Measurements from ENCODE around the gene ATP6V0D1. TPM values are rescaled to one million over a fixed set of nuclear protein-coding genes. Genes with fewer than 3 reads are reported as not detected.

The ATP6V0D1 gene
- total RNA-seq, 1 donor from 2014 or later, result 58.8 TPM

DNA sequence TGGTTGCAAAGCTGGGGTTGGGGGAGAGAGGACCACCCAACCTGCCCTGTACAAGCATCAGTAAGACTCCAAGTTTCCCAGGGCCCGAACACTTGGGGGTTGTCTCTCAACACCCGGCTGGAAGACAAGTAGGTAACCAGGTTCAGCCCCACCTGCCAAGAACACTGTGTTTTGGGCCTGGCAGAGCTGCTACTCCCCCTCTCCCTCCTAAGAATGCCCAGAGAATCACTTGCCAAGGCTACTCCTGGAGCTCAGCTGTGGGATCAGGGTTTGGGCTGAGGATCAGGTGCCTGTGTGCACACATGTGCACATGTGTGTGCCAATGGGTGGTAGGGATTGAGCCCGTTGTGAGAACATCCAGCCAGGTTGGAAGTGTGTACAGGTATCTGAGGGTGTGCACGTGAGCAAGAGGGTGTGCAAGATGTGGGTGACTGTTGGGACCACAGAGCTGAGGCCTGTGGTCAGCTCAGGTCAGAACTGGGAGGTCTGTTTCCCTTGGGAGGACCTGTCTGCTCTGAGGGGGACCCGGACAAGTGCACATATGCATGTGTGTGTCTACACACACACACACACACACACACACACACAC, 47.7 kb downstream of the ATP6V0D1 start:
- intact Hi-C loops (cut with DNase I), result no loop called here
- no peak for DNase-seq (ENCODE audit: low spot score)

DNA sequence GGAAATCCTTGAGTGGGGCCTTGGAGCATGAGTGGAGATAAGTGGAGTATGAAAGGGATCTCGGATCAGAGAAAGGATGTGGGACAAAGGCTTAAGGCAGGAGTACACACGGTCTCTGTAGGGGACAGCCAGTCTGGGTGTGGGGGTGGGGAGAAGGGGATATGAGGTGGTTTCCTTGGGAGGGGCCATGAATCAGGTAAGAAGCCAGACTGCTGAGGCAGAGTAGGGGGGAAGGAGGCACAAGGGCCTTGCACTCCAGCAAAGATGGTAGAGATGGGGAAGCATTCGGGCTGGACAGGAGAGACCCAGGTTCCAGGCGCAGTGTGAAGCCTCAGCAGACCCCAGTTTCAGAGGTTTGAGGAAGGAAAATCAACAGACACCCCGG, 48.5 kb downstream of the ATP6V0D1 start:
- intact Hi-C loops (cut with DNase I), result no loop called here
- DNase-seq (ENCODE audit: low spot score), result no peak

DNA sequence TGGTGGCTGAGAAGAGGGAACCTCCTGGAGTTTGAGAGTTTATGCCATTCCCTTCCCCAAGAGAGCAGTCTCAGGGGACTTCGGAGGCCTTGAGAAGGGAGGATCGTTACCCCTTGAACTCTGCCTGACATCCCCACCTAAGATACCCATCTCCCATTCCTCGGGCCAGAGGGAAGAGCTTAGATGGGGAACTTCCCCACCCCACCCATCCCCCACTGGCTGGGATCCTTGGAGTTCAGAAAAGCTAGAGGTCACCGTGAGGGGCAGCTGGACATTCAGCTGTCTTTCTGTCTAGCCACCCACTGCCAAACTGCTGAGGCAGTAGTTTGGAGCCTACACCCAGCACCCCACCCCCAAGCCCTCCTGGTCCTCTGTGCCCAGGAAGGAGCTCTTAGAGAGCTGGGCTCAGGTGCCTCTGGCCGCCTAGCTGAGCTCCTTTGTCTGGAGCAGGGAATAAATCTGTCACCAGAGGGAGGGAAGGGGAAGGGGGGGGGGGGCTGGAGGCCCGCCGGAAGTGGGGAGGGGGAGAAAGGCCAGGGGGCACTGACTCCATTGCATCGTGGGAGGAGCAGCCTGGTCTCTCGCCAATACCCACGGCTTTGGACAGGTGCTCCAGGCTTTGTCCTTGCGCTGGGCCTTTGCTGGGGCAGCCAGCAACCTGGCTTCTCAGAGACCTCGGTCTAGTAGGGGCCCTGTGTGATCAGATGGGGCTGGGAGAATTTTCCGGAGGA, 49.0 kb downstream of the ATP6V0D1 start:
- DNase-seq (ENCODE audit: low spot score), result no peak
- intact Hi-C loops (cut with DNase I), result no loop called here

DNA sequence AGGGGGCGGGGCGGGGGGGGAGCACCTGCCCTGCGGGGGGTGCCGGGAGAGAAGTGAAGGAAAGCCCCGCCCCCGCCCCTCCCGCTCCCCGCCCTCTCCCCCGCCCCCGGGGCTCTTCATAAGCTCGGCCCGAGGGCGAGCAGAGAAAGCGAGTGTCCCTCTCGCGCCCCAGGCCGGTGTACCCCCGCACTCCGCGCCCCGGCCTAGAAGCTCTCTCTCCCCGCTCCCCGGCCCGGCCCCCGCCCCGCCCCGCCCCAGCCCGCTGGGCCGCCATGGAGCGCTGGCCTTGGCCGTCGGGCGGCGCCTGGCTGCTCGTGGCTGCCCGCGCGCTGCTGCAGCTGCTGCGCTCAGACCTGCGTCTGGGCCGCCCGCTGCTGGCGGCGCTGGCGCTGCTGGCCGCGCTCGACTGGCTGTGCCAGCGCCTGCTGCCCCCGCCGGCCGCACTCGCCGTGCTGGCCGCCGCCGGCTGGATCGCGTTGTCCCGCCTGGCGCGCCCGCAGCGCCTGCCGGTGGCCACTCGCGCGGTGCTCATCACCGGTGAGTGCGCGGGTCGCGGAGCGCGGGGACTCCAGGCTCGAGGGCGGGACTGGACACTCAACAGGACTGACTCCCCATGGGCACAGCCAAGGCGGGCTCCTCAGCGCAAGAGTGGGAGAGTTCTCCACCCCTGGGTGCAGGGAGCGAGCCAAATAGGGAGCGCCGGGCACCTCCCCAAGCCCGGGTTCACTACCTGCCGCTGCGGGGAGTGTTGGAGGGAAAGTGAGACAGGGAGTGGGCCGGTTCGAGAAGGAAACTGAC, 49.8 kb downstream of the ATP6V0D1 start, which contains the start of gene HSD11B2:
TSS of gene HSD11B2 (plus strand) at position 145 of the 798 bp plus-strand sequence. CDS start at position 273, 128 bp downstream.
- DNase-seq (ENCODE audit: low spot score), result no peak
- intact Hi-C loops (cut with DNase I), result no loop called here

DNA sequence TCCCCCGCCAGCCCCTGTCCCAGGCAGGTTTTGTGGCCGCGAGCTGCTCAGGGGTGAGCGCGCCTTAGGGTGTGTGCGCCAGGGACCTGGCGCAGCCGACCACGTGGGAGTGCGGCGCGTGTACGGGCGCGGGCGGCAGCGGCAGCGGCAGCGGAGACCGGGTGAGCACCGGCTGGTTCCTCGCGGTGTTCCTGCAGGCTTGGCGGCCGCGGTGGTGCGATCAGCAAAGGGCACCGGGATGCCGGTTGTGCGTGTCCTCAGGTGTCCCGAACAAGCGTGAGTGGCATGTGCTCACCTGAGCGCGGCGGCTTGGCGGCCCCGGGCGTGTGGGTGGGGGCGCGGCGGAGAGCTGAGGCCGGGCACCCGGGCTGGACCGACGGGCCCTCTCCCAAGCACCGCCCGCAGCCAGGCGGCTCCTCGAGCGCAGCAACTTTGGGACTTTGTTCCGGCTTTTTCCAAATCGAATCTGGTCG, 50.4 kb downstream of the ATP6V0D1 start:
- intact Hi-C loops (cut with DNase I), result no loop called here

DNA sequence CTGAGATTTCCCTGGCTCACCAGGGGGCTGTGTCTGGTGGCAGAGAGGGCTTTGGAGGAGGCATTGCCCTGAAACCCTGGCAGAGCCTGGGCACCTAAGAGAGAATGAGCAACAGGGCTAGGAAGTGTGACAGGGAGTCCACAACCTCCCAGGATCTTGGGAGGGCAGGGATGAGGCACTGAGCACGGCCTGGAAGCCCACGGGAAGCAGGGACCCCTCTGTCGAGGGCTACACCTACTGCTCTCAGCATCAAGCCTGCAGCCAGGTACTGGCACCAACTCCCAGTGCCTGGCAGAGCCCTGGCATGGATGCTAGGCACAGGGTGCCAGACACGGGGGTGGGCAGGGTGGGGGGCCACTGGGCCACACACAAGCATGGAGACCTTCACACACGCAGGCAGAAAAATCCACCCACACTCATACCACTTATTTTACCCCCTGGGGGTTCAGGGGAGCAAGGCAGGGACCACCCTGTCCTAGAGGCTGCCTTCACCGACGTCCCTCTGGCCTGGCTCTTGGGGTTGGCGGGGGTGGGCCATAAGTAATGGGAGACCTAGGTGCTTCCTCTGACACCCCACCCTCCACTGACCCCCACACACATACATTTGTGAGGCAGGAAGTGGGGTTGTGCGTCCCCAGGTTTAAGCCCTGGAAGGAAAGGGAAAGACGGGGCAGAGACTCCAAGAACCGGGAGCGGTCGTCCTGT, 51.0 kb downstream of the ATP6V0D1 start:
- intact Hi-C loops (cut with DNase I), result loop anchor here (5.0 kb wide), 1 partner anchor 37 kb away; no protein-coding TSS in a partner anchor

More for the DNA sequence above, 50.4 kb downstream of the ATP6V0D1 start:
- no peak for DNase-seq (ENCODE audit: low spot score)

DNA sequence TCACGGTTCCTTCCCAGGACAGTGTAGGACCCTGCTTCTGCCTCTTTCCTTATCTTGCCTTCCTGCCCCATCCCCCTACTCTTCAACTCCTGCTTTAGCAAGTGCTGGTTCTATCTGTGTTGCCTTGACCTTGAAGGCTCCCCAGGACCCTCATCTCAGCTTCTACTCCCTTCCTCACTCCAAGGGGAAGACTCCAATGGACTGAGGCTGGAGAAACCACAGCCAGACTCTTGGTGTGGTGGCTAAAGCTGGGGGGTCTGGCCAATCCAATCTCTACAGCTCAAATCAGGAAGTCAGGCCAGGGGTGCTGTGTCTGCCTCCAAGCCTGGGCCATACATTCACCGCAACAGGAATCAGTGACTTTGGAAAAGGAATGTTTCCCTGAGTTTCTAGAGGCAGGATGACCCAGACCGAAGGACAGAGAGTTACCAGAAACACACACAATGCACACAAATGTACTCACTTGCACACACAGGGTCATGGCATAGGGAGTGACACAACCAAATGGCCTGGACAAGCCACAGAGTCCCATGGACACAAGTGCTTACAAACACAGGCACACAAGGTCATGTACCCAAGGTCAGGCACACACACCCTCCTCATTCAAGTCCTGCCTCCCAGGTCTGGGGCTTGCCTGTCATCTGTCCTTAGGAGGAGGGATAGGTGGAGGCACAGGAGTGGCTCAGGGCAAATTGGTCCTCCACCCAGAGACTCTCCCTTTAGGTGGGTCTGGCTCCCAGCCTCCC, 51.7 kb downstream of the ATP6V0D1 start:
- no peak for DNase-seq (ENCODE audit: low spot score)
- intact Hi-C loops (cut with DNase I), result loop anchor here (5.0 kb wide), 1 partner anchor 38 kb away; no protein-coding TSS in a partner anchor

More for the DNA sequence above, 51.0 kb downstream of the ATP6V0D1 start:
- DNase-seq (ENCODE audit: low spot score), result no peak

DNA sequence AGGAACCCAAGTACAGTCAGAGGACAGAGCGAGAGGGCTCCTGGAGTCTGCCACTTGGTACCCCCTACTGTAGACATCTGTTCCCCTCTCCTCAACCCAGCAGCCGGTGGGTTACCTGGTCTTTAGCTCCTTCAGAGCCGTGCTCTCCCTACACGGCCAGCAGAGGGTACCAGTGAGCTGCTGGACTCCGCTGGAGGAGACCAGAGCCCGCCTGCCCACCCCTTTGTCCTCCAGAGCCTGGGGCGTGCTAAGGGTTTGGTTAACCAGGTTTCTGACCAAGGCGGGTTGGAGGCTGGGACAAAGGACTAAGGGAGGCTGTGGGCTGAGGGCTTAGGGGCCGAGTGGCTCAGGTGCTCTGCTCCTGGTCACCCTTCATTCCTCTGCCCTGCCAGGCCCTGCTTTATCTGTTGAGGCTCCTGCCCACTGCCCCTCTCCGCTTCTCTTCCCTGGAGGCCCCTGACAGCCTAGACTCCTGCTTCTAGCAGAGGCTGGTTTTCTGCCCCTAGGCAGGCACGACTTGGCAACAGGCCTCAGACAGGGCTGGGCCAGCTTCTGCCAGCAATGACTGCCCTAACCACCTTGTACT, 52.7 kb downstream of the ATP6V0D1 start:
- intact Hi-C loops (cut with DNase I), result loop anchor here (5.0 kb wide), 1 partner anchor 39 kb away; no protein-coding TSS in a partner anchor
- peak; percentile 82 for DNase-seq (ENCODE audit: low spot score)

DNA sequence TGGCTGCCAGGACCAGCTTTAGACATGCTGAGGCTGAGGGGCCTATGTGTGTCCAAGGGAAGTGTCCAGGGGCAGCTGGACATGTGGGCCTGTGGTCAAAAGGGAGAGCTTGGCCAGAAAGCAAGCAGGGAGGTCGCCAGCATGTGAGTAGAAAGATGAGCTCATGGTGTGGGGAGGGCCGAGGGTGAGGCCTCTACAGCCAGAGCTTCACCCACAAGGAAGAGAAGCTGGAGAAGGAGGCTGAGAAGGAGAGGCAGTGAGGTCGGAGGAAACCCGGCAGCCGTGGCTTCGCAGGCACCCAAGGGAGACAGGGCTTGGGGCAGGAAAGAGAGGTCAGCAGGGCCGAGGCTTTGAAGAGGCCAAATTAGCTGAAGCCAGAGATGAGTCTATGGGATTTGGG, 54.0 kb downstream of the ATP6V0D1 start:
- intact Hi-C loops (cut with DNase I), result loop anchor here (5.0 kb wide), 1 partner anchor 40 kb away; no protein-coding TSS in a partner anchor
- no peak for DNase-seq (ENCODE audit: low spot score)

DNA sequence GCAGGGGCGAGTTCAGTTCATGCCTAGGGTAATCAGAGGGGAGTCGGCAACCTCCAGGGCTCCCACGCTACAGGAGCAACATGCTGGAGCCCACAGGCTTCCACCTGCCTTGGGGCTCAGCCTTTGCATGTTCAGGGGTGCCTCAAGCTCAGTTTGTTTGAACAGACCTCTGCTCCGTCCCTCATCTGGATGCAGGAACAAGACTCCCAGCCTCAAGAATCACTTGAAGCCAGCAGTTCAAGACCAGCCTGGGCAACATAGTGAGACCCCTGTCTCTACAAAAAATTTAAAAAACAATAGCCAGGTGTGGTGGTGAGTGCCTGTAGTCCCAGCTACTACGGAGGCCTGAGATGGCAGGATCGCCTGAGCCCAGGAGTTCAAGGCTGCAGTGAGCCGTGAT, 54.9 kb downstream of the ATP6V0D1 start:
- DNase-seq (ENCODE audit: low spot score), result no peak
- intact Hi-C loops (cut with DNase I), result loop anchor here (5.0 kb wide), 1 partner anchor 41 kb away; no protein-coding TSS in a partner anchor

DNA sequence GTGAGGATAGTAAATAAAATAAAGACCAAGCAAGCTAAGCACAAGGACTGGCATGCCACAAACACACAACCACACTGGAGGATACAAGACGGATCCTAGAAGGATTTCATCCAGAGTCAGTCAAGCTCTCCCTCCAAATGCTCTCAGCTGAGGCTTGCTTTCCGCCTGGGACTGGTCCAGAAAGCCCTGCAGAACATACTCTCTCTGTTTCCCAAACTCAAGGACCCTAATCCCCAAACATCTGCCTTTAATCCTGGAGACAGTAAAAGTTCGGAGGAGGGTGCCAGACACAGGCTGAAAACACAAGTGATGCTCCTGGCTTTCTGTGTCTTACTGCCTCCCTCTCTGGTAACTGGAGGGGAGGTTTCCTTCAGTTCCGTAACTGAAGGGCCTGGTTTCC, 55.4 kb downstream of the ATP6V0D1 start:
- intact Hi-C loops (cut with DNase I), result loop anchor here (5.0 kb wide), 1 partner anchor 42 kb away; no protein-coding TSS in a partner anchor
- no peak for DNase-seq (ENCODE audit: low spot score)

DNA sequence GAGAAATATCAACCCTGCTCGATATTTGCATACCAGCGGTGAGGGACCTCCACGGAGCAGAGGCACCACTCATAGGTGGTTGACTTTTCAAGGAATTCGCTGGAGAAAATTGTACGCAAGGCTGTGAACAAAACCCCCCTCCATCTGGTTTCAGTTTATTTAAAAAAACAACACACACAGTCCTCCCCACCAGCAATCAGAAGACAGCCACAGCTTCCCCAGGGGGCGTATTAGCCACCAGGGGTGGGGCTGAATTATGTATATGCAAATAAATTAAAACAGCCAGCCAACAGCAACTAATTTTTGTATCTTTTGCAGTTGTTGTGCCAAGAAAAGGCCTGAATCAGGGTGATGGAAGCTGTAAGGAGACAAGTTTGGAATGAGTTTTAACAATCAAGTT, 55.9 kb downstream of the ATP6V0D1 start:
- no peak for DNase-seq (ENCODE audit: low spot score)
- intact Hi-C loops (cut with DNase I), result loop anchor here (5.0 kb wide), 1 partner anchor 42 kb away; no protein-coding TSS in a partner anchor

DNA sequence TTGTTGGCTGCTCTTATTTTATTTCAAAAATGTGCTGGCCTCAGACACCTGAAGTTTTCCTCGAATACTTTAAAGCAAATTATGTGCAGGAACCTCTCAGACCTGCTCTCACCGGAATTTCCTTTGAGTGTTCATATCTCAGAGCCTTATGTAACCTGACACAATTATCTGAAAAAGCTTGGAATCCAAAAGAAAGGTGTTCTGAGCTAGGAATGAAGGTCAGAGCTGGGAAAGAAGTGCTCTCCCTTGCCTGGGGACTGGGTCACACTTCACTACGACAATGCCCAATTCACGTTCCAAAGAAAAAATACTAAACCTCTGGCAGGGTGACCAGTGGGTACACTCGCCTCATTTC, 56.7 kb downstream of the ATP6V0D1 start:
- no peak for DNase-seq (ENCODE audit: low spot score)
- intact Hi-C loops (cut with DNase I), result no loop called here

DNA sequence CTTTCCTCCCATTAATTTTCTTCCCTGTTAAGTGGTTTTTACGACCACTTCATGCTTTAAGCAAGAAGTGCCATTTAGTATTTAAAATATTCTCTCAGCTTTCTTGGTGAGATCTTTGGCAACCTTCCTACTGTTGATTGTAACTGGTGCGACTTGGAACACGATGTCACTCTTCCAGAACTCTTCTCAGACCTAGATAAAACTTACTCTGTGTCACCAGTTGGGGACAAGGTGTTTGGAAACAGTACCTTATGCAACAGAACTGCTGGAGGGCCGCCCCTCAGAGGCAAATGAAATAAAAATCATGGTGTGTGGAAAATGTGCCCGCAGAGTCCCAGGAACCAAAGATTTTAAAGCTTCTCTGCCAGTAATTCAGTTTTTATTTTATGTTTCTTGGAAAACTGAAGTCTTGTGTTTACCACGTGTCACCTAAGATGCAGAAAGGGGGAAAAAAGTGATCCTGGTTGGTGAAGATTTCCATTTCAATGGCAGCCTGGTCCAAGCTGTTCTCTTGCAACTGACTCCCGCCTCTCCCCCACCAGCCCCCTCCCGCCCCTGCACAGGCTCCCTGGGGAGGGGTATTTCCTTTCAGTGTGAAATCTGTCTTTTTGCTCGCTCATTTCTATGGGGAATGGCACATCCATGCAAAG, 57.2 kb downstream of the ATP6V0D1 start:
- no peak for DNase-seq (ENCODE audit: low spot score)
- intact Hi-C loops (cut with DNase I), result no loop called here

DNA sequence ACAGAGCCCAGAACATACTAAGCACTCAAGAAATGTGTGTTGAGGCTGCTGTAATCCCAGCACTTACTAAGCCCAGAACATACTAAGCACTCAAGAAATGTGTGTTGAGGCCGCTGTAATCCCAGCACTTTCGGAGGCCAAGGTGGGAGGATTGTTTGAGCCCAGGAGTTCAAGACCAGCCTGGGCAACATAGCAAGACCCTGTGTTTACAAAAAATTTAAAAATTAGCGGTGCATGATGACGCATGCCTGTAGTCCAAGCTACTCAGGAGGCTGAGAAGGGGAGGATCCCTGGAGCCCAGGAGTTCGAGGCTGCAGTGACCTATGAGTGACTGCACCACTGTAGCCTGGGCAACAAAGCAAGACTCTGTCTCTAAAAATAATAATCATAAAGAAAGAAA, 57.9 kb downstream of the ATP6V0D1 start:
- DNase-seq (ENCODE audit: low spot score), result no peak
- intact Hi-C loops (cut with DNase I), result no loop called here

DNA sequence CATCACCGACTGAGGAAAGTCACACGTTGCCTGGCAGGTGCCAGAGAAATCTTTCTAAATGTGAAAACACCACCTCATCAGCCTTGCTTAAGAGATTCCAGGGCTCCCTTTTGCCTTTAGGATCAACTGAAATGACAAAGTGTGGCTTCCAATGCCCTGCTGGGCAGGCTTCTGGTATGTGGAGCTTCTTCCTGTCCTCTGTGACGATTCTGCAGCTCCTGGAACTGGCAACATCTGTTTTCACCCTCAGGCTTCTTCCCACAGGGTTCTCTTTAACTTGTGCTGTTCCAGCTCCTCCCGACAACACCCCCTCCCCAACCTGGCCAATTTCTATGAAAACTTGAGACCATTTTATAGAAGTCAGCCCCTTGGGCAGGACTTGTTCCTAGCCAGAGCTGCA, 59.9 kb downstream of the ATP6V0D1 start:
- DNase-seq (ENCODE audit: low spot score), result no peak
- intact Hi-C loops (cut with DNase I), result no loop called here

DNA sequence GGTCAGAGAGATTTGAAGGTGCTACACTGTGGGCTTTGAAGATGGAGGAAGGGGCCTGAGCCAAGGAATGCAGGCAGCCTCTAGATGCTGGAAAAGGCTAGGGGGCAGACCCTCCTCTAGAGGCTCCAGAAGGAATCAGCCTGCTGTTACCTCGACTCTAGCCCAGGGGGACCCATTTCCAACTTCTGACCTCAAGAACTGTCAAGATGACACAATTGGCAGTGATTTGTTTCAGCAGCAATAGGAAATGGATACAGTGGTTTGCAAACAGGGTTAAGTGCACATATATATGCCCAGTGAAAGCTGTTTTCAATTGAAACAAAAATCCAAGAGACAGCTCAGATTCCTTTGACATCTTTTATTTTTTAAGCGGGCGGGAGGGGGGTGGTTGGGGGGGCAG, 61.0 kb downstream of the ATP6V0D1 start:
- intact Hi-C loops (cut with DNase I), result no loop called here
- no peak for DNase-seq (ENCODE audit: low spot score)

DNA sequence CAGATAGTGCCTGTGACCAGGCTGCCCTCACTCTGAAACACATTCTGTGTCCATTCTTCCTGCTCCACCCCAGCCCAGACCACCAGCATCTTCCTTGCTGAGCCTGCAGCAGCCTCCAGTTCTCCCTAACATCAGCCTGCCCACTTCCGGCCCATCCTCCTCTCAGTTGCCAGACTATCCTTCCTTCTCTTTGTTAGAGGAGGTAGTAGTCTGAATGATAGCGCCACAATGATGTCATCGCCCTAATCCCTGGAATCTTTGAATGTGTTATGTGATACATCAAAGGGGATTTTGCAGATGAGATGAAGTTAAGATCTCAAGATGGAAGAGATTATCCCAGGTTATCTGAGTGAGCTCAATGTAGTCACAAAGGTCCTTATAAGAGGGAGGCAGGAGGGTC, 61.5 kb downstream of the ATP6V0D1 start:
- intact Hi-C loops (cut with DNase I), result no loop called here
- no peak for DNase-seq (ENCODE audit: low spot score)
